Measurements from ENCODE around the gene RAB3IP.

RAB3IP gene

GRCh38 chr12:69738351-69739286 is at the start of gene RAB3IP:
Gene RAB3IP, plus strand, starts transcription at chr12:69738860. Its CDS starts 16,549 bp downstream, at chr12:69755409.
- DNase-seq (ENCODE audit: low read depth) = peak; percentile 55

- DNase-seq (ENCODE audit: low read depth) = no peak
Measured at GRCh38 chr12:69689638-69690037, 49.0 kb upstream of the RAB3IP start.

- DNase-seq (ENCODE audit: low read depth) = no peak
Measured at GRCh38 chr12:69694123-69694522, 44.5 kb upstream of the RAB3IP start.

GRCh38 chr12:69698054-69698453 is 40.6 kb upstream of the RAB3IP start:
- DNase-seq (ENCODE audit: low read depth) = no peak

- DNase-seq (ENCODE audit: low read depth) = no peak
Measured at GRCh38 chr12:69698769-69699540, 39.7 kb upstream of the RAB3IP start, which contains the start of gene BEST3. Gene BEST3, minus strand, starts transcription at chr12:69699303. Its CDS starts 1,505 bp downstream, at chr12:69697798.

GRCh38 chr12:69701826-69702225 is 36.8 kb upstream of the RAB3IP start:
- DNase-seq (ENCODE audit: low read depth) = no peak

- no peak for DNase-seq (ENCODE audit: low read depth)
Measured at GRCh38 chr12:69703146-69703642, 35.5 kb upstream of the RAB3IP start.

GRCh38 chr12:69704357-69704756 is 34.3 kb upstream of the RAB3IP start:
- no peak for DNase-seq (ENCODE audit: low read depth)

- DNase-seq (ENCODE audit: low read depth) = no peak
Measured at GRCh38 chr12:69708649-69709048, 30.0 kb upstream of the RAB3IP start.

GRCh38 chr12:69712826-69713225 is 25.8 kb upstream of the RAB3IP start:
- no peak for DNase-seq (ENCODE audit: low read depth)

- no peak for DNase-seq (ENCODE audit: low read depth)
Measured at GRCh38 chr12:69714542-69714941, 24.1 kb upstream of the RAB3IP start.

- DNase-seq (ENCODE audit: low read depth) = peak; percentile 42
Measured at GRCh38 chr12:69719336-69720316, 19.0 kb upstream of the RAB3IP start.

- no peak for DNase-seq (ENCODE audit: low read depth)
Measured at GRCh38 chr12:69720750-69721149, 17.9 kb upstream of the RAB3IP start.

- DNase-seq (ENCODE audit: low read depth) = no peak
Measured at GRCh38 chr12:69726922-69727321, 11.7 kb upstream of the RAB3IP start.

GRCh38 chr12:69732088-69732487 is 6.6 kb upstream of the RAB3IP start:
- no peak for DNase-seq (ENCODE audit: low read depth)

- DNase-seq (ENCODE audit: low read depth) = no peak
Measured at GRCh38 chr12:69733638-69734037, 5.0 kb upstream of the RAB3IP start.

- DNase-seq (ENCODE audit: low read depth) = peak; percentile 2
Measured at GRCh38 chr12:69739287-69740191, 879 bp downstream of the RAB3IP start.

- no peak for DNase-seq (ENCODE audit: low read depth)
Measured at GRCh38 chr12:69744109-69744508, 5.4 kb downstream of the RAB3IP start.

- no peak for DNase-seq (ENCODE audit: low read depth)
Measured at GRCh38 chr12:69751476-69751875, 12.8 kb downstream of the RAB3IP start.

- no peak for DNase-seq (ENCODE audit: low read depth)
Measured at GRCh38 chr12:69755302-69755701, 16.6 kb downstream of the RAB3IP start.

All from fibroblast of gingiva (primary cell).